Measurements from ENCODE around the gene C11orf54. TPM values are rescaled to one million over a fixed set of nuclear protein-coding genes. Genes with fewer than 3 reads are reported as not detected.

Gene C11orf54
- polyA plus RNA-seq, 1 donor: 86.6 TPM

GRCh38 chr11:93733474-93733873 lies 8.0 kb upstream of the C11orf54 start:
- H3K36me3 ChIP-seq (ENCODE audit: control insufficient read depth, insufficient read depth, low read length): peaks cover 75% of the 10 kb centered on the region
- no peak overlapping the region for H3K4me3 ChIP-seq (ENCODE audit: low read length)
- no CpG with 5 or more reads among the region's 6 CpGs for WGBS (ENCODE audit: insufficient coverage, low lambda C conversion rate)
- DNase-seq: no peak
- no peaks in the 10 kb centered on the region for H3K9me3 ChIP-seq (ENCODE audit: control insufficient read depth, low read depth, low read length)
- H3K27me3 ChIP-seq (ENCODE audit: control insufficient read depth, insufficient read depth, low read length): no peaks in the 10 kb centered on the region
- no peak overlapping the region for H3K27ac ChIP-seq (ENCODE audit: low read length)
- peaks cover 10% of the 10 kb centered on the region for H3K4me1 ChIP-seq (ENCODE audit: control insufficient read depth, insufficient read depth, low read length)

GRCh38 chr11:93734427-93735222 lies 6.8 kb upstream of the C11orf54 start:
- Histone ChIP-seq H3K27ac (ENCODE audit: low read length) (no peak overlapping the region), H3K9me3 (ENCODE audit: control insufficient read depth, low read depth, low read length) (no peaks in the 10 kb centered on the region), H3K4me1 (ENCODE audit: control insufficient read depth, insufficient read depth, low read length) (peaks cover 10% of the 10 kb centered on the region), H3K27me3 (ENCODE audit: control insufficient read depth, insufficient read depth, low read length) (no peaks in the 10 kb centered on the region), H3K4me3 (ENCODE audit: low read length) (no peak overlapping the region), H3K36me3 (ENCODE audit: control insufficient read depth, insufficient read depth, low read length) (peaks cover 68% of the 10 kb centered on the region)
- DNase-seq: no peak
- WGBS (ENCODE audit: insufficient coverage, low lambda C conversion rate): no CpG with 5 or more reads among the region's 1 CpG

GRCh38 chr11:93735627-93736026 lies 5.8 kb upstream of the C11orf54 start:
- no peaks in the 10 kb centered on the region for H3K27me3 ChIP-seq (ENCODE audit: control insufficient read depth, insufficient read depth, low read length)
- DNase-seq: no peak
- no peak overlapping the region for H3K27ac ChIP-seq (ENCODE audit: low read length)
- H3K4me3 ChIP-seq (ENCODE audit: low read length): no peak overlapping the region
- H3K9me3 ChIP-seq (ENCODE audit: control insufficient read depth, low read depth, low read length): no peaks in the 10 kb centered on the region
- no CpG with 5 or more reads among the region's 1 CpG for WGBS (ENCODE audit: insufficient coverage, low lambda C conversion rate)
- H3K36me3 ChIP-seq (ENCODE audit: control insufficient read depth, insufficient read depth, low read length): peaks cover 58% of the 10 kb centered on the region
- H3K4me1 ChIP-seq (ENCODE audit: control insufficient read depth, insufficient read depth, low read length): peaks cover 10% of the 10 kb centered on the region

- no peaks in the 10 kb centered on the region for H3K9me3 ChIP-seq (ENCODE audit: control insufficient read depth, low read depth, low read length)
- peaks cover 54% of the 10 kb centered on the region for H3K36me3 ChIP-seq (ENCODE audit: control insufficient read depth, insufficient read depth, low read length)
- no peak for DNase-seq
- no peak overlapping the region for H3K4me3 ChIP-seq (ENCODE audit: low read length)
- H3K27ac ChIP-seq (ENCODE audit: low read length): no peak overlapping the region
- peaks cover 10% of the 10 kb centered on the region for H3K4me1 ChIP-seq (ENCODE audit: control insufficient read depth, insufficient read depth, low read length)
- no peaks in the 10 kb centered on the region for H3K27me3 ChIP-seq (ENCODE audit: control insufficient read depth, insufficient read depth, low read length)
Measured at GRCh38 chr11:93736129-93736528, 5.3 kb upstream of the C11orf54 start.

GRCh38 chr11:93737904-93738612 lies 3.4 kb upstream of the C11orf54 start:
- DNase-seq: no peak
- 44% methylated on average over 4 of the region's 6 CpGs for WGBS (ENCODE audit: insufficient coverage, low lambda C conversion rate)
- peaks cover 43% of the 10 kb centered on the region for H3K36me3 ChIP-seq (ENCODE audit: control insufficient read depth, insufficient read depth, low read length)

GRCh38 chr11:93738647-93739081 lies 2.8 kb upstream of the C11orf54 start:
- WGBS (ENCODE audit: insufficient coverage, low lambda C conversion rate): no CpG with 5 or more reads among the region's 6 CpGs
- Histone ChIP-seq H3K4me1 (ENCODE audit: control insufficient read depth, insufficient read depth, low read length) (peaks cover 10% of the 10 kb centered on the region), H3K36me3 (ENCODE audit: control insufficient read depth, insufficient read depth, low read length) (peaks cover 41% of the 10 kb centered on the region)

More at GRCh38 chr11:93737904-93738612, 3.4 kb upstream of the C11orf54 start:
- Histone ChIP-seq H3K4me3 (ENCODE audit: low read length) (peak overlapping the region; percentile 96), H3K27ac (ENCODE audit: low read length) (no peak overlapping the region), H3K4me1 (ENCODE audit: control insufficient read depth, insufficient read depth, low read length) (peaks cover 7% of the 10 kb centered on the region), H3K27me3 (ENCODE audit: control insufficient read depth, insufficient read depth, low read length) (no peaks in the 10 kb centered on the region), H3K9me3 (ENCODE audit: control insufficient read depth, low read depth, low read length) (no peaks in the 10 kb centered on the region)

GRCh38 chr11:93740031-93740729 lies 1.3 kb upstream of the C11orf54 start:
- Histone ChIP-seq H3K36me3 (ENCODE audit: control insufficient read depth, insufficient read depth, low read length) (peaks cover 33% of the 10 kb centered on the region), H3K9me3 (ENCODE audit: control insufficient read depth, low read depth, low read length) (no peaks in the 10 kb centered on the region), H3K4me3 (ENCODE audit: low read length) (peak overlapping the region; percentile 96), H3K27ac (ENCODE audit: low read length) (peak overlapping the region; percentile 99), H3K27me3 (ENCODE audit: control insufficient read depth, insufficient read depth, low read length) (no peaks in the 10 kb centered on the region), H3K4me1 (ENCODE audit: control insufficient read depth, insufficient read depth, low read length) (peaks cover 15% of the 10 kb centered on the region)
- DNase-seq: peak in 1 of 2 donors; percentile 59
- 0% methylated on average over 3 of the region's 18 CpGs for WGBS (ENCODE audit: insufficient coverage, low lambda C conversion rate)

More at GRCh38 chr11:93738647-93739081, 2.8 kb upstream of the C11orf54 start:
- H3K27ac ChIP-seq (ENCODE audit: low read length): no peak overlapping the region
- DNase-seq: no peak
- H3K27me3 ChIP-seq (ENCODE audit: control insufficient read depth, insufficient read depth, low read length): no peaks in the 10 kb centered on the region
- H3K4me3 ChIP-seq (ENCODE audit: low read length): peak overlapping the region; percentile 96
- no peaks in the 10 kb centered on the region for H3K9me3 ChIP-seq (ENCODE audit: control insufficient read depth, low read depth, low read length)

- Histone ChIP-seq H3K27ac (ENCODE audit: low read length) (peak overlapping the region; percentile 99), H3K36me3 (ENCODE audit: control insufficient read depth, insufficient read depth, low read length) (peaks cover 29% of the 10 kb centered on the region), H3K4me3 (ENCODE audit: low read length) (peak overlapping the region; percentile 96), H3K9me3 (ENCODE audit: control insufficient read depth, low read depth, low read length) (no peaks in the 10 kb centered on the region), H3K4me1 (ENCODE audit: control insufficient read depth, insufficient read depth, low read length) (peaks cover 15% of the 10 kb centered on the region), H3K27me3 (ENCODE audit: control insufficient read depth, insufficient read depth, low read length) (no peaks in the 10 kb centered on the region)
- WGBS (ENCODE audit: insufficient coverage, low lambda C conversion rate): no CpG with 5 or more reads among the region's 20 CpGs
- peak in 1 of 2 donors; percentile 66 for DNase-seq
Measured at GRCh38 chr11:93740730-93741093, 760 bp upstream of the C11orf54 start.

- peak; percentile 78 to 90 for DNase-seq
- Histone ChIP-seq H3K27ac (ENCODE audit: low read length) (peak overlapping the region; percentile 99), H3K4me1 (ENCODE audit: control insufficient read depth, insufficient read depth, low read length) (peaks cover 17% of the 10 kb centered on the region), H3K36me3 (ENCODE audit: control insufficient read depth, insufficient read depth, low read length) (peaks cover 22% of the 10 kb centered on the region), H3K27me3 (ENCODE audit: control insufficient read depth, insufficient read depth, low read length) (no peaks in the 10 kb centered on the region), H3K4me3 (ENCODE audit: low read length) (peak overlapping the region; percentile 96), H3K9me3 (ENCODE audit: control insufficient read depth, low read depth, low read length) (no peaks in the 10 kb centered on the region)
- no CpG with 5 or more reads among the region's 8 CpGs for WGBS (ENCODE audit: insufficient coverage, low lambda C conversion rate)
Measured at GRCh38 chr11:93741882-93742226, 382 bp downstream of the C11orf54 start.

GRCh38 chr11:93743291-93743690 lies 1.8 kb downstream of the C11orf54 start:
- no peak overlapping the region for H3K27ac ChIP-seq (ENCODE audit: low read length)
- no peaks in the 10 kb centered on the region for H3K27me3 ChIP-seq (ENCODE audit: control insufficient read depth, insufficient read depth, low read length)
- peak; percentile 21 to 44 for DNase-seq
- H3K4me3 ChIP-seq (ENCODE audit: low read length): no peak overlapping the region
- H3K9me3 ChIP-seq (ENCODE audit: control insufficient read depth, low read depth, low read length): no peaks in the 10 kb centered on the region
- peaks cover 12% of the 10 kb centered on the region for H3K36me3 ChIP-seq (ENCODE audit: control insufficient read depth, insufficient read depth, low read length)
- H3K4me1 ChIP-seq (ENCODE audit: control insufficient read depth, insufficient read depth, low read length): peaks cover 22% of the 10 kb centered on the region
- WGBS (ENCODE audit: insufficient coverage, low lambda C conversion rate): no CpG with 5 or more reads among the region's 23 CpGs
